Measurements from ENCODE around the gene HDAC4. TPM values are rescaled to one million over a fixed set of nuclear protein-coding genes. Genes with fewer than 3 reads are reported as not detected.

HDAC4 gene
- total RNA-seq, 1 donor, result 20.3 TPM

GRCh38 chr2:239079671-239080294 lies 321.0 kb downstream of the HDAC4 start:
- DNase-seq (ENCODE audit: low read depth), result no peak
- H3K4me3 ChIP-seq (ENCODE audit: low read depth, low read length), result no peak overlapping the region
- TF ChIP-seq, protein P1, sequence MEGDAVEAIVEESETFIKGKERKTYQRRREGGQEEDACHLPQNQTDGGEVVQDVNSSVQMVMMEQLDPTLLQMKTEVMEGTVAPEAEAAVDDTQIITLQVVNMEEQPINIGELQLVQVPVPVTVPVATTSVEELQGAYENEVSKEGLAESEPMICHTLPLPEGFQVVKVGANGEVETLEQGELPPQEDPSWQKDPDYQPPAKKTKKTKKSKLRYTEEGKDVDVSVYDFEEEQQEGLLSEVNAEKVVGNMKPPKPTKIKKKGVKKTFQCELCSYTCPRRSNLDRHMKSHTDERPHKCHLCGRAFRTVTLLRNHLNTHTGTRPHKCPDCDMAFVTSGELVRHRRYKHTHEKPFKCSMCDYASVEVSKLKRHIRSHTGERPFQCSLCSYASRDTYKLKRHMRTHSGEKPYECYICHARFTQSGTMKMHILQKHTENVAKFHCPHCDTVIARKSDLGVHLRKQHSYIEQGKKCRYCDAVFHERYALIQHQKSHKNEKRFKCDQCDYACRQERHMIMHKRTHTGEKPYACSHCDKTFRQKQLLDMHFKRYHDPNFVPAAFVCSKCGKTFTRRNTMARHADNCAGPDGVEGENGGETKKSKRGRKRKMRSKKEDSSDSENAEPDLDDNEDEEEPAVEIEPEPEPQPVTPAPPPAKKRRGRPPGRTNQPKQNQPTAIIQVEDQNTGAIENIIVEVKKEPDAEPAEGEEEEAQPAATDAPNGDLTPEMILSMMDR (IDR thresholded peaks at IDR 0.05; ENCODE audit: insufficient read depth, low read depth, low read length), result no peak

GRCh38 chr2:239078128-239078924 lies 322.5 kb downstream of the HDAC4 start:
- TF ChIP-seq, protein P1 (IDR thresholded peaks at IDR 0.05; ENCODE audit: insufficient read depth, low read depth, low read length), result no peak
- H3K4me3 ChIP-seq (ENCODE audit: low read depth, low read length), result no peak overlapping the region
- no peak for DNase-seq (ENCODE audit: low read depth)

GRCh38 chr2:239077260-239077659 lies 323.6 kb downstream of the HDAC4 start:
- no peak overlapping the region for H3K4me3 ChIP-seq (ENCODE audit: low read depth, low read length)
- TF ChIP-seq, protein P1 (IDR thresholded peaks at IDR 0.05; ENCODE audit: insufficient read depth, low read depth, low read length), result no peak
- no peak for DNase-seq (ENCODE audit: low read depth)

GRCh38 chr2:239075918-239076758 lies 324.7 kb downstream of the HDAC4 start:
- H3K4me3 ChIP-seq (ENCODE audit: low read depth, low read length), result no peak overlapping the region
- peak; percentile 77 for DNase-seq (ENCODE audit: low read depth)
- TF ChIP-seq, protein P1 (IDR thresholded peaks at IDR 0.05; ENCODE audit: insufficient read depth, low read depth, low read length), result no peak

- TF ChIP-seq, protein P1 (IDR thresholded peaks at IDR 0.05; ENCODE audit: insufficient read depth, low read depth, low read length), result no peak
These were observed 326.9 kb downstream of the HDAC4 start for GRCh38 chr2:239073745-239074530.

DNA sequence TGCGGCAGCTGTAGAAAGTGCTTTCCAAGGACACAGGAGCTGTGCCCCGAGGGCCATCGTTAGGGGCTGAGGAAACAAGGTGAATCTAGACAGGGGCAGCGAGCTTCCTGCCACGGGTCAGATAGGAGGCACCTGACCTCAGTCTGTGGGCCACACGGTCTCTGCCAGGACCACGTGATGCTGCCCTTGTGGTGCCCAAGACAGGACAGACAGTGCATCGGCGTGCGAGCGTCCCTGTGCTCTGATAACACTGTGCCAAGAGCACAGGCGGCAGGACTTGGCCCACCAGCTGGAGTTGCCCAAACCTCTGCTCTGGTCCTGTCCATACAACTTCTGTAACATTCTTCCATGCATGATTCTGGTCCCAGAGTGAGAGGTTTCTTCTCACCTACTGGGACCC lies 327.6 kb downstream of the HDAC4 start:
- no peak for DNase-seq (ENCODE audit: low read depth)
- H3K4me3 ChIP-seq (ENCODE audit: low read depth, low read length), result no peak overlapping the region
- TF ChIP-seq, protein P1 (IDR thresholded peaks at IDR 0.05; ENCODE audit: insufficient read depth, low read depth, low read length), result no peak

More at GRCh38 chr2:239073745-239074530, 326.9 kb downstream of the HDAC4 start:
- no peak for DNase-seq (ENCODE audit: low read depth)
- H3K4me3 ChIP-seq (ENCODE audit: low read depth, low read length), result no peak overlapping the region

All from fibroblast of villous mesenchyme (primary cell).